ENCODE measurements around the gene MATN1. TPM values are rescaled to one million over a fixed set of nuclear protein-coding genes. Genes with fewer than 3 reads are reported as not detected.

The MATN1 gene
- total RNA-seq, 1 donor from 2014 or later: 0.22 TPM

- H3K27ac Mint-ChIP-seq (ENCODE audit: unreplicated experiment): no peak overlapping the region
- TF ChIP-seq, protein P1, sequence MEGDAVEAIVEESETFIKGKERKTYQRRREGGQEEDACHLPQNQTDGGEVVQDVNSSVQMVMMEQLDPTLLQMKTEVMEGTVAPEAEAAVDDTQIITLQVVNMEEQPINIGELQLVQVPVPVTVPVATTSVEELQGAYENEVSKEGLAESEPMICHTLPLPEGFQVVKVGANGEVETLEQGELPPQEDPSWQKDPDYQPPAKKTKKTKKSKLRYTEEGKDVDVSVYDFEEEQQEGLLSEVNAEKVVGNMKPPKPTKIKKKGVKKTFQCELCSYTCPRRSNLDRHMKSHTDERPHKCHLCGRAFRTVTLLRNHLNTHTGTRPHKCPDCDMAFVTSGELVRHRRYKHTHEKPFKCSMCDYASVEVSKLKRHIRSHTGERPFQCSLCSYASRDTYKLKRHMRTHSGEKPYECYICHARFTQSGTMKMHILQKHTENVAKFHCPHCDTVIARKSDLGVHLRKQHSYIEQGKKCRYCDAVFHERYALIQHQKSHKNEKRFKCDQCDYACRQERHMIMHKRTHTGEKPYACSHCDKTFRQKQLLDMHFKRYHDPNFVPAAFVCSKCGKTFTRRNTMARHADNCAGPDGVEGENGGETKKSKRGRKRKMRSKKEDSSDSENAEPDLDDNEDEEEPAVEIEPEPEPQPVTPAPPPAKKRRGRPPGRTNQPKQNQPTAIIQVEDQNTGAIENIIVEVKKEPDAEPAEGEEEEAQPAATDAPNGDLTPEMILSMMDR (IDR thresholded peaks at IDR 0.05; ENCODE audit: partially characterized antibody, unreplicated experiment): no peak
Measured at GRCh38 chr1:30731109-30731805, 7.9 kb upstream of the MATN1 start.

GRCh38 chr1:30730346-30731108 is 7.1 kb upstream of the MATN1 start:
- peaks cover 27% of the 10 kb centered on the region for H3K4me1 Mint-ChIP-seq (ENCODE audit: low read depth, unreplicated experiment)
- H3K9me3 Mint-ChIP-seq (ENCODE audit: unreplicated experiment): no peaks in the 10 kb centered on the region
- H3K27ac Mint-ChIP-seq (ENCODE audit: unreplicated experiment): no peak overlapping the region
- no peak overlapping the region for H3K4me3 Mint-ChIP-seq (ENCODE audit: unreplicated experiment)
- H3K36me3 Mint-ChIP-seq (ENCODE audit: unreplicated experiment): no peaks in the 10 kb centered on the region
- no peak for DNase-seq
- H3K27me3 Mint-ChIP-seq (ENCODE audit: unreplicated experiment): peaks cover 4% of the 10 kb centered on the region
- TF ChIP-seq, protein P1 (IDR thresholded peaks at IDR 0.05; ENCODE audit: partially characterized antibody, unreplicated experiment): no peak

More at GRCh38 chr1:30731109-30731805, 7.9 kb upstream of the MATN1 start:
- peaks cover 24% of the 10 kb centered on the region for H3K4me1 Mint-ChIP-seq (ENCODE audit: low read depth, unreplicated experiment)
- peaks cover 4% of the 10 kb centered on the region for H3K27me3 Mint-ChIP-seq (ENCODE audit: unreplicated experiment)
- no peaks in the 10 kb centered on the region for H3K36me3 Mint-ChIP-seq (ENCODE audit: unreplicated experiment)
- DNase-seq: no peak
- H3K4me3 Mint-ChIP-seq (ENCODE audit: unreplicated experiment): no peak overlapping the region
- no peaks in the 10 kb centered on the region for H3K9me3 Mint-ChIP-seq (ENCODE audit: unreplicated experiment)

- Mint-ChIP-seq H3K9me3 (ENCODE audit: unreplicated experiment) (no peaks in the 10 kb centered on the region), H3K36me3 (ENCODE audit: unreplicated experiment) (no peaks in the 10 kb centered on the region), H3K27ac (ENCODE audit: unreplicated experiment) (no peak overlapping the region), H3K4me1 (ENCODE audit: low read depth, unreplicated experiment) (peaks cover 26% of the 10 kb centered on the region), H3K27me3 (ENCODE audit: unreplicated experiment) (peaks cover 4% of the 10 kb centered on the region), H3K4me3 (ENCODE audit: unreplicated experiment) (no peak overlapping the region)
- DNase-seq: no peak
- TF ChIP-seq, protein P1 (IDR thresholded peaks at IDR 0.05; ENCODE audit: partially characterized antibody, unreplicated experiment): no peak
Measured at GRCh38 chr1:30729901-30730300, 6.5 kb upstream of the MATN1 start.

GRCh38 chr1:30728832-30729638 is 5.7 kb upstream of the MATN1 start:
- no peak overlapping the region for H3K27ac Mint-ChIP-seq (ENCODE audit: unreplicated experiment)
- no peaks in the 10 kb centered on the region for H3K9me3 Mint-ChIP-seq (ENCODE audit: unreplicated experiment)
- H3K27me3 Mint-ChIP-seq (ENCODE audit: unreplicated experiment): peaks cover 4% of the 10 kb centered on the region
- DNase-seq: no peak
- no peak overlapping the region for H3K4me3 Mint-ChIP-seq (ENCODE audit: unreplicated experiment)
- no peaks in the 10 kb centered on the region for H3K36me3 Mint-ChIP-seq (ENCODE audit: unreplicated experiment)
- peaks cover 26% of the 10 kb centered on the region for H3K4me1 Mint-ChIP-seq (ENCODE audit: low read depth, unreplicated experiment)
- TF ChIP-seq, protein P1 (IDR thresholded peaks at IDR 0.05; ENCODE audit: partially characterized antibody, unreplicated experiment): no peak

All from glutamatergic neuron (in vitro differentiated cells).